ENCODE results near the gene DFFB.

- TF ChIP-seq, protein P1, sequence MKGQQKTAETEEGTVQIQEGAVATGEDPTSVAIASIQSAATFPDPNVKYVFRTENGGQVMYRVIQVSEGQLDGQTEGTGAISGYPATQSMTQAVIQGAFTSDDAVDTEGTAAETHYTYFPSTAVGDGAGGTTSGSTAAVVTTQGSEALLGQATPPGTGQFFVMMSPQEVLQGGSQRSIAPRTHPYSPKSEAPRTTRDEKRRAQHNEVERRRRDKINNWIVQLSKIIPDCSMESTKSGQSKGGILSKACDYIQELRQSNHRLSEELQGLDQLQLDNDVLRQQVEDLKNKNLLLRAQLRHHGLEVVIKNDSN (IDR thresholded peaks at IDR 0.05) = no peak
- no peak for TF ChIP-seq EP300 (IDR thresholded peaks at IDR 0.05; ENCODE audit: borderline replicate concordance)
- no peak for TF ChIP-seq NFIC (IDR thresholded peaks at IDR 0.05)
- TF ChIP-seq REST (IDR thresholded peaks at IDR 0.05; ENCODE audit: low read depth) = no peak
- TF ChIP-seq TAF1 (IDR thresholded peaks at IDR 0.05; ENCODE audit: low read depth) = no peak
These were observed 18.5 kb upstream of the DFFB start for GRCh38 chr1:3838788-3839187.
